ENCODE data around the gene TMUB1. TPM values are rescaled to one million over a fixed set of nuclear protein-coding genes. Genes with fewer than 3 reads are reported as not detected.

Gene TMUB1
- total and polyA plus RNA-seq, 2 donors (not counting 1 experiment from before 2014, with no cell fraction given) = 49.2 to 102 TPM

DNA sequence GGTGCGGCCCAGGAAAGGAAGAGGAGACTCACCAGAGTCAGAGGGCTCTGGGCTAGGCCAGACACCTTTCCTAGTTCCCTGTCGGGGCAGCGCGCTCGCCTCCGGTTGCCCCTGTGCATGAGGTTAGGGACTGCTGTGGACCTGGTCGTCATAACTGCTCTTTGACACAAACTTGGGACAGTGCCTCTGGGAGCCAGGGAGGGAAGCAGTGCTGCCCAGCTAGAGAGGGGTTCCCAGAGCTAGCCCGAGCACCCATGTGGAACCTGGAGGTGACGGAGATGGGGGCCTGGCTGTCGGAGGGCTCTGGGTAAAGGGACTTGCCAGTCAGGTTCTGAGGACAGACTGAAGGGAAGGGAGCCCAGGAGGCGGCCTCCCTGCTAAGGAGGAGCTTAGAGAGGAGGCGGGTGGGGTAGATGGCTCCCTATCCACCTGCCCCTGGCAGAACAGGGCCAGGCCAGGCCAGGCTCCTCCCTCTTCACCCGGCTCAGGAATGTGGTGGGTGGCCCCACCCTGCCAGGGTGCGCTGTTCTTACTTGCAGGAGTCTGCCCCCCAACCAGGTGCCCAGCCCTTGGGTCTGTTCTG, 32.6 kb upstream of the TMUB1 start:
- CTCF ChIA-PET = interaction anchor here (0.9 kb wide), 1 partner anchor 9 kb away, joined by 3 read pairs; no protein-coding TSS in a partner anchor
- H3K4me3 ChIP-seq (ENCODE audit: control extremely low read depth in 1 of 5, extremely low read depth in 1 of 5, insufficient read depth in 1 of 5, low read depth in 2 of 5, low read length in 4 of 5) = no peak overlapping the region
- H3K9me3 ChIP-seq (ENCODE audit: control extremely low read depth in 1 of 3, control insufficient read depth in 2 of 3, insufficient read depth in 1 of 3, low read length in 2 of 3) = no peaks in the 10 kb centered on the region
- peaks cover 0 to 29% (median 7%) of the 10 kb centered on the region in 4 experiments for H3K27me3 ChIP-seq (replicated peaks in 1 of 4; ENCODE audit: control extremely low read depth in 1 of 4, control insufficient read depth in 3 of 4, insufficient read depth in 4 of 4, low read length in 3 of 4)
- TF ChIP-seq EZH2 (IDR thresholded peaks at IDR 0.05; ENCODE audit: borderline replicate concordance, insufficient read depth, low read depth, low read length, poor library complexity, severe bottlenecking) = no peak
- TF ChIP-seq, protein P1, sequence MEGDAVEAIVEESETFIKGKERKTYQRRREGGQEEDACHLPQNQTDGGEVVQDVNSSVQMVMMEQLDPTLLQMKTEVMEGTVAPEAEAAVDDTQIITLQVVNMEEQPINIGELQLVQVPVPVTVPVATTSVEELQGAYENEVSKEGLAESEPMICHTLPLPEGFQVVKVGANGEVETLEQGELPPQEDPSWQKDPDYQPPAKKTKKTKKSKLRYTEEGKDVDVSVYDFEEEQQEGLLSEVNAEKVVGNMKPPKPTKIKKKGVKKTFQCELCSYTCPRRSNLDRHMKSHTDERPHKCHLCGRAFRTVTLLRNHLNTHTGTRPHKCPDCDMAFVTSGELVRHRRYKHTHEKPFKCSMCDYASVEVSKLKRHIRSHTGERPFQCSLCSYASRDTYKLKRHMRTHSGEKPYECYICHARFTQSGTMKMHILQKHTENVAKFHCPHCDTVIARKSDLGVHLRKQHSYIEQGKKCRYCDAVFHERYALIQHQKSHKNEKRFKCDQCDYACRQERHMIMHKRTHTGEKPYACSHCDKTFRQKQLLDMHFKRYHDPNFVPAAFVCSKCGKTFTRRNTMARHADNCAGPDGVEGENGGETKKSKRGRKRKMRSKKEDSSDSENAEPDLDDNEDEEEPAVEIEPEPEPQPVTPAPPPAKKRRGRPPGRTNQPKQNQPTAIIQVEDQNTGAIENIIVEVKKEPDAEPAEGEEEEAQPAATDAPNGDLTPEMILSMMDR (IDR thresholded peaks at IDR 0.05) = no peak
- H3K79me2 ChIP-seq (ENCODE audit: control insufficient read depth, insufficient read depth, low read length) = no peaks in the 10 kb centered on the region
- peaks cover 6% of the 10 kb centered on the region for H4K20me1 ChIP-seq (ENCODE audit: control insufficient read depth, insufficient read depth, low read length, poor library complexity, severe bottlenecking)
- no peak overlapping the region for H3K27ac ChIP-seq (ENCODE audit: low read length in 2 of 2)
- intact Hi-C loops (cut with micrococcal nuclease) = no loop called here
- no peak for ATAC-seq (ENCODE audit: low read depth)
- Mint-ChIP-seq H3K4me3 (peak overlapping the region; percentile 60), H3K27ac (no peak overlapping the region), H3K4me1 (peaks cover 10% of the 10 kb centered on the region), H3K9me3 (ENCODE audit: insufficient read depth) (no peaks in the 10 kb centered on the region), H3K27me3 (peaks cover 17% of the 10 kb centered on the region)
- DNase-seq = no peak
- H3K4me1 ChIP-seq (ENCODE audit: control insufficient read depth in 2 of 2, insufficient read depth in 2 of 2, low read length in 2 of 2) = peaks cover 0 to 3% of the 10 kb centered on the region in 2 donors
- POLR2A ChIA-PET = no interaction called here
- H3K9ac ChIP-seq (ENCODE audit: low read length) = no peak overlapping the region
- H3K4me2 ChIP-seq (replicated peaks; ENCODE audit: low read depth, low read length, poor library complexity, severe bottlenecking) = peak overlapping the region; percentile 44
- H3K36me3 ChIP-seq (replicated peaks in 1 of 2; ENCODE audit: control extremely low read depth in 1 of 2, control insufficient read depth in 1 of 2, extremely low read depth in 1 of 2, insufficient read depth in 2 of 2, low read length in 1 of 2) = no peaks in the 10 kb centered on the region
- WGBS (ENCODE audit: insufficient coverage) = 93% methylated on average over 13 of the region's 14 CpGs
- H2AFZ ChIP-seq (ENCODE audit: insufficient read depth, low read depth, low read length, poor library complexity, severe bottlenecking) = no peak overlapping the region

DNA sequence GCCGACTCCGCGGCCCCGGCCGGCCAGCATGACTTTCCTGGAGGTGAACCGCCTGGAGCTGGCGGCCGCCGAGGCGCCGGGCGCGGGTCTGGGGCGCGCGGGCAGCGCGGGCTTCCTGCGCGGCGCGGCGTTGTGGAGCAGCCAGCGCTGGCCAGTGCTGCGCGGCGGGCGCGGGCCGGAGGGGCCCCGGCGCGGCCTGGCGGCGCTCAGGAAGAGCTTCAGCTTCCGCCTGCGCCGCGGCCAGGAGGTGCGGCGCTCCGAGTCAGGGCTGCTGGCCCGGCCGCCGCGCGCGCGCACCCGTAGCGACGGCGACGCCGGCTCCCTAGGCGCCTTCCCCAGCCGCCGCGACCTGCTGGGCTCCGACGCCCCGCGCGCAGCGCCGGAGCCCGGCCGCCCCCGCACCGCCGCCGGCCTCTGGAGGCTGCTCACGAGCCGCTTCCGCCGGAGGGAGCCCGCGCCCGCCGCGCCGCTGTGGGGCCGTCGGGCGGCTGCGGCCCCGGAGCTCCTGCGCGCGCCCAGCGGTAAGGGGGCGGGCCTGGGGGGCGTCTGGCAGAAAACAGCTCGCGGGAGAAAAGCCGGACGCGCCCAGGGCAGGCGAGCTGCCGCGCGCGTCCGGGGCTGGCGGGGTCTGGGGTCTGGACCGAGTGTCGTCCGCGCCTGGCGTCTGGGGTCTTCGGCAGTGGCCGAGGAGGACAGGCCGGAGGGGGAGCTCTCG, 32.0 kb upstream of the TMUB1 start:
- H3K4me3 ChIP-seq (ENCODE audit: control extremely low read depth in 1 of 5, extremely low read depth in 1 of 5, insufficient read depth in 1 of 5, low read depth in 2 of 5, low read length in 4 of 5) = no peak overlapping the region
- H3K9me3 Mint-ChIP-seq (ENCODE audit: insufficient read depth) = no peaks in the 10 kb centered on the region
- no peak overlapping the region for H2AFZ ChIP-seq (ENCODE audit: insufficient read depth, low read depth, low read length, poor library complexity, severe bottlenecking)
- 11% methylated on average over 114 of the region's 114 CpGs for WGBS (ENCODE audit: insufficient coverage)
- no peaks in the 10 kb centered on the region for H3K36me3 ChIP-seq (replicated peaks in 1 of 2; ENCODE audit: control extremely low read depth in 1 of 2, control insufficient read depth in 1 of 2, extremely low read depth in 1 of 2, insufficient read depth in 2 of 2, low read length in 1 of 2)
- peaks cover 20% of the 10 kb centered on the region for H3K27me3 Mint-ChIP-seq
- DNase-seq (no peak), ATAC-seq (ENCODE audit: low read depth) (no peak)
- H3K4me1 Mint-ChIP-seq = peaks cover 10% of the 10 kb centered on the region
- intact Hi-C loops (cut with micrococcal nuclease) = no loop called here
- H3K9me3 ChIP-seq (ENCODE audit: control extremely low read depth in 1 of 3, control insufficient read depth in 2 of 3, insufficient read depth in 1 of 3, low read length in 2 of 3) = no peaks in the 10 kb centered on the region
- no peaks in the 10 kb centered on the region for H3K79me2 ChIP-seq (ENCODE audit: control insufficient read depth, insufficient read depth, low read length)
- H3K27me3 ChIP-seq (replicated peaks in 1 of 4; ENCODE audit: control extremely low read depth in 1 of 4, control insufficient read depth in 3 of 4, insufficient read depth in 4 of 4, low read length in 3 of 4) = peaks cover 0 to 34% (median 8%) of the 10 kb centered on the region in 4 experiments
- peaks cover 6% of the 10 kb centered on the region for H4K20me1 ChIP-seq (ENCODE audit: control insufficient read depth, insufficient read depth, low read length, poor library complexity, severe bottlenecking)
- H3K4me3 Mint-ChIP-seq = peak overlapping the region; percentile 60
- peaks cover 0 to 6% of the 10 kb centered on the region in 2 donors for H3K4me1 ChIP-seq (ENCODE audit: control insufficient read depth in 2 of 2, insufficient read depth in 2 of 2, low read length in 2 of 2)
- POLR2A ChIA-PET = no interaction called here
- H3K4me2 ChIP-seq (replicated peaks; ENCODE audit: low read depth, low read length, poor library complexity, severe bottlenecking) = peak overlapping the region; percentile 44
- H3K27ac Mint-ChIP-seq = no peak overlapping the region
- CTCF ChIA-PET = interaction anchor here (0.6 to 1.6 kb wide), 4 partner anchors 8 to 670 kb away, joined by 3 read pairs; no protein-coding TSS in a partner anchor
- no peak overlapping the region for H3K27ac ChIP-seq (ENCODE audit: low read length in 2 of 2)
- H3K9ac ChIP-seq (ENCODE audit: low read length) = no peak overlapping the region
- no peak for TF ChIP-seq EZH2 (IDR thresholded peaks at IDR 0.05; ENCODE audit: borderline replicate concordance, insufficient read depth, low read depth, low read length, poor library complexity, severe bottlenecking)
- TF ChIP-seq, protein P1 (IDR thresholded peaks at IDR 0.05) = no peak

Measured in B cell (primary cell).